ENCODE results near the gene CDH23.

CDH23 gene

GRCh38 chr10:71690094-71690720, 293.5 kb downstream of the CDH23 start:
- no peak overlapping the region for H3K4me3 Mint-ChIP-seq
- H3K9me3 Mint-ChIP-seq, result peaks cover 9% of the 10 kb centered on the region
- peak overlapping the region; percentile 7 for H3K27ac Mint-ChIP-seq
- H3K27me3 Mint-ChIP-seq, result peaks cover 13% of the 10 kb centered on the region
- H3K36me3 Mint-ChIP-seq (ENCODE audit: low read depth), result peaks cover 7% of the 10 kb centered on the region
- intact Hi-C loops (cut with micrococcal nuclease), result loop anchor here (10.0 kb wide), 1 partner anchor 55 kb away; no protein-coding TSS in a partner anchor
- peaks cover 53% of the 10 kb centered on the region for H3K4me1 Mint-ChIP-seq (ENCODE audit: low read depth)

- H3K4me3 Mint-ChIP-seq, result no peak overlapping the region
- peak overlapping the region; percentile 7 for H3K27ac Mint-ChIP-seq
- intact Hi-C loops (cut with micrococcal nuclease), result loop anchor here (10.0 kb wide), 1 partner anchor 57 kb away; no protein-coding TSS in a partner anchor
- H3K36me3 Mint-ChIP-seq (ENCODE audit: low read depth), result peaks cover 7% of the 10 kb centered on the region
- H3K4me1 Mint-ChIP-seq (ENCODE audit: low read depth), result peaks cover 64% of the 10 kb centered on the region
- H3K27me3 Mint-ChIP-seq, result peaks cover 7% of the 10 kb centered on the region
- peaks cover 9% of the 10 kb centered on the region for H3K9me3 Mint-ChIP-seq
Measured at GRCh38 chr10:71691405-71691804, 294.7 kb downstream of the CDH23 start.

GRCh38 chr10:71692598-71693306, 296.0 kb downstream of the CDH23 start:
- H3K27me3 Mint-ChIP-seq, result peaks cover 2% of the 10 kb centered on the region
- H3K27ac Mint-ChIP-seq, result peak overlapping the region; percentile 43
- intact Hi-C loops (cut with micrococcal nuclease), result loop anchor here (10.0 kb wide), 1 partner anchor 58 kb away; no protein-coding TSS in a partner anchor
- H3K4me1 Mint-ChIP-seq (ENCODE audit: low read depth), result peaks cover 73% of the 10 kb centered on the region
- H3K9me3 Mint-ChIP-seq, result peaks cover 9% of the 10 kb centered on the region
- H3K36me3 Mint-ChIP-seq (ENCODE audit: low read depth), result peaks cover 7% of the 10 kb centered on the region
- no peak overlapping the region for H3K4me3 Mint-ChIP-seq

GRCh38 chr10:71693377-71693776, 296.7 kb downstream of the CDH23 start:
- peaks cover 2% of the 10 kb centered on the region for H3K36me3 Mint-ChIP-seq (ENCODE audit: low read depth)
- H3K27ac Mint-ChIP-seq, result peak overlapping the region; percentile 97
- intact Hi-C loops (cut with micrococcal nuclease), result loop anchor here (10.0 kb wide), 1 partner anchor 59 kb away; no protein-coding TSS in a partner anchor
- H3K4me3 Mint-ChIP-seq, result no peak overlapping the region
- H3K4me1 Mint-ChIP-seq (ENCODE audit: low read depth), result peaks cover 73% of the 10 kb centered on the region
- H3K9me3 Mint-ChIP-seq, result peaks cover 2% of the 10 kb centered on the region
- H3K27me3 Mint-ChIP-seq, result no peaks in the 10 kb centered on the region

GRCh38 chr10:71694039-71694501, 297.4 kb downstream of the CDH23 start:
- H3K4me1 Mint-ChIP-seq (ENCODE audit: low read depth), result peaks cover 79% of the 10 kb centered on the region
- H3K36me3 Mint-ChIP-seq (ENCODE audit: low read depth), result no peaks in the 10 kb centered on the region
- peak overlapping the region; percentile 68 for H3K4me3 Mint-ChIP-seq
- H3K27me3 Mint-ChIP-seq, result no peaks in the 10 kb centered on the region
- peak overlapping the region; percentile 97 for H3K27ac Mint-ChIP-seq
- intact Hi-C loops (cut with micrococcal nuclease), result loop anchor here (10.0 kb wide), 1 partner anchor 59 kb away; no protein-coding TSS in a partner anchor
- H3K9me3 Mint-ChIP-seq, result no peaks in the 10 kb centered on the region

GRCh38 chr10:71694567-71694968, 297.8 kb downstream of the CDH23 start:
- H3K27me3 Mint-ChIP-seq, result no peaks in the 10 kb centered on the region
- no peaks in the 10 kb centered on the region for H3K36me3 Mint-ChIP-seq (ENCODE audit: low read depth)
- intact Hi-C loops (cut with micrococcal nuclease), result loop anchor here (10.0 kb wide), 1 partner anchor 60 kb away; no protein-coding TSS in a partner anchor
- peaks cover 83% of the 10 kb centered on the region for H3K4me1 Mint-ChIP-seq (ENCODE audit: low read depth)
- peak overlapping the region; percentile 97 for H3K27ac Mint-ChIP-seq
- H3K9me3 Mint-ChIP-seq, result no peaks in the 10 kb centered on the region
- peak overlapping the region; percentile 68 for H3K4me3 Mint-ChIP-seq

- H3K27me3 Mint-ChIP-seq, result no peaks in the 10 kb centered on the region
- H3K36me3 Mint-ChIP-seq (ENCODE audit: low read depth), result no peaks in the 10 kb centered on the region
- no peak overlapping the region for H3K4me3 Mint-ChIP-seq
- peak overlapping the region; percentile 97 for H3K27ac Mint-ChIP-seq
- peaks cover 84% of the 10 kb centered on the region for H3K4me1 Mint-ChIP-seq (ENCODE audit: low read depth)
- intact Hi-C loops (cut with micrococcal nuclease), result loop anchor here (5.0 to 10.0 kb wide), 2 partner anchors 61 to 383 kb away; no protein-coding TSS in a partner anchor
- H3K9me3 Mint-ChIP-seq, result no peaks in the 10 kb centered on the region
Measured at GRCh38 chr10:71695502-71696476, 299.1 kb downstream of the CDH23 start.

GRCh38 chr10:71696628-71697326, 300.1 kb downstream of the CDH23 start:
- H3K27me3 Mint-ChIP-seq, result no peaks in the 10 kb centered on the region
- peak overlapping the region; percentile 97 for H3K27ac Mint-ChIP-seq
- peaks cover 93% of the 10 kb centered on the region for H3K4me1 Mint-ChIP-seq (ENCODE audit: low read depth)
- H3K4me3 Mint-ChIP-seq, result no peak overlapping the region
- H3K36me3 Mint-ChIP-seq (ENCODE audit: low read depth), result no peaks in the 10 kb centered on the region
- H3K9me3 Mint-ChIP-seq, result no peaks in the 10 kb centered on the region
- intact Hi-C loops (cut with micrococcal nuclease), result loop anchor here (5.0 to 10.0 kb wide), 2 partner anchors 62 to 384 kb away; no protein-coding TSS in a partner anchor

- Mint-ChIP-seq H3K27me3 (no peaks in the 10 kb centered on the region), H3K36me3 (ENCODE audit: low read depth) (no peaks in the 10 kb centered on the region), H3K27ac (peak overlapping the region; percentile 97), H3K9me3 (no peaks in the 10 kb centered on the region), H3K4me3 (no peak overlapping the region), H3K4me1 (ENCODE audit: low read depth) (peaks cover 92% of the 10 kb centered on the region)
- intact Hi-C loops (cut with micrococcal nuclease), result loop anchor here (5.0 to 10.0 kb wide), 2 partner anchors 63 to 386 kb away; no protein-coding TSS in a partner anchor
Measured at GRCh38 chr10:71697938-71698709, 301.4 kb downstream of the CDH23 start.

- Mint-ChIP-seq H3K36me3 (ENCODE audit: low read depth) (no peaks in the 10 kb centered on the region), H3K27me3 (no peaks in the 10 kb centered on the region), H3K4me1 (ENCODE audit: low read depth) (peaks cover 89% of the 10 kb centered on the region), H3K9me3 (no peaks in the 10 kb centered on the region), H3K27ac (peak overlapping the region; percentile 63), H3K4me3 (no peak overlapping the region)
- intact Hi-C loops (cut with micrococcal nuclease), result loop anchor here (5.0 to 10.0 kb wide), 2 partner anchors 64 to 386 kb away; no protein-coding TSS in a partner anchor
Measured at GRCh38 chr10:71698737-71699136, 302.0 kb downstream of the CDH23 start.

GRCh38 chr10:71700731-71701368, 304.1 kb downstream of the CDH23 start:
- Mint-ChIP-seq H3K4me3 (no peak overlapping the region), H3K27ac (peak overlapping the region; percentile 63), H3K4me1 (ENCODE audit: low read depth) (peaks cover 80% of the 10 kb centered on the region)

More at GRCh38 chr10:71700731-71701368, 304.1 kb downstream of the CDH23 start:
- H3K36me3 Mint-ChIP-seq (ENCODE audit: low read depth), result no peaks in the 10 kb centered on the region
- no peaks in the 10 kb centered on the region for H3K27me3 Mint-ChIP-seq
- intact Hi-C loops (cut with micrococcal nuclease), result loop anchor here (10.0 kb wide), 1 partner anchor 216 kb away; no protein-coding TSS in a partner anchor
- H3K9me3 Mint-ChIP-seq, result no peaks in the 10 kb centered on the region

Measured in dendritic cell treated with granulocyte-macrophage colony-stimulating factor and Interleukin-4, amounts not matched to agents 40 ng/mL and 50 ng/mL, for 4 days (primary cell).